ENCODE data around the gene ATP6AP2. TPM values are rescaled to one million over a fixed set of nuclear protein-coding genes. Genes with fewer than 3 reads are reported as not detected.

Gene ATP6AP2
- total RNA-seq, 2 experiments from 2014 or later = 62.8 to 63.9 TPM

GRCh38 chrX:40647307-40648197 lies 66.8 kb downstream of the ATP6AP2 start, which contains the start of gene CXorf38:
CXorf38 (minus strand) TSS chrX:40647561; CDS start chrX:40647520, 41 bp downstream.
- peak within 1 kb of the TSS; percentile 94 for H3K4me3 Mint-ChIP-seq
- DNase-seq = peak; percentile 92
- ChIA-PET POLR2A (interaction anchor here (1.5 kb wide), 1 partner anchor 438 kb away, joined by 4 read pairs; the partner anchor contains the start of gene USP9X), CTCF (interaction anchor here (1.1 to 3.8 kb wide), 5 partner anchors 88 to 467 kb away, joined by 3 to 20 read pairs (median 4); partner anchors contain the start of gene MED14)
- ATAC-seq = peak; percentile 81
- no peaks in the 10 kb centered on the region for H3K9me3 Mint-ChIP-seq (ENCODE audit: insufficient read depth)
- H3K27ac Mint-ChIP-seq = peak within 1 kb of the TSS; percentile 96
- H3K4me1 Mint-ChIP-seq (ENCODE audit: low read depth) = peaks cover 12% of the 10 kb centered on the region
- no peaks in the 10 kb centered on the region for H3K27me3 Mint-ChIP-seq (ENCODE audit: low read depth)
- H3K36me3 Mint-ChIP-seq (ENCODE audit: low read depth) = peaks cover 27% of the 10 kb centered on the region

DNA sequence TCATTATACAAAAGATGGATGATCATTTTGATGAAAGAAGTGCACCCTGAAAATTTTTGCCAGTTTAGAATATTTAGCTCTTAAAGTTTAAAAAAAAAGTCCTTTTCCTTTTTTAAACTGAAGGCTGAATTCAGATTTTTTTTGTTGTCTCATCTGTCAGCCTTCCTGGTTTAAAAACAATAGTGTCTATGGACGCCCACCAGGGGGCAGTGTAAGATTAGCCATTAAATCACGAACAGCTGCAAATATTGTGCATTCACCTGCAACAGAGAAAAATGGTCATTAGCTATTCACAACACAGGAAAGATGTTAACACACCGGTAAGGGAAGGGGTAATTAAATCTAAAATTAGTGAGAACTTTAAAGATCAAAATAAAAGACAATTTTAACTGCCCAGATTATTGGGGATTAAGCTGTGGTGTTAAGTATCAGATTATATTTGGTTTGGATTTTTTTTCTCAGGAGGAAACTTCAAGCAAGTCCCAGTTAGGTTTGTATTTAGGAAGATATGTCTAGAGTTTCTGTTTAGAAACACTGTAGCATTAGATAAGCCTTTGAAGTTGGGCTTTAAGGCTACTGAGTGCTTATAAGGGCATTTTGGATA lies 71.0 kb downstream of the ATP6AP2 start:
- ATAC-seq (no peak), DNase-seq (peak; percentile 78)
- Mint-ChIP-seq H3K4me1 (ENCODE audit: low read depth) (peaks cover 3% of the 10 kb centered on the region), H3K9me3 (ENCODE audit: insufficient read depth) (no peaks in the 10 kb centered on the region), H3K27me3 (ENCODE audit: low read depth) (no peaks in the 10 kb centered on the region), H3K27ac (no peak overlapping the region), H3K4me3 (no peak overlapping the region), H3K36me3 (ENCODE audit: low read depth) (peaks cover 19% of the 10 kb centered on the region)
- CTCF ChIA-PET = interaction anchor here (0.7 to 4.5 kb wide), 31 partner anchors 9 to 594 kb away, joined by 3 to 64 read pairs (median 4); no protein-coding TSS in a partner anchor
- POLR2A ChIA-PET = interaction anchor here (0.6 to 1.0 kb wide), 3 partner anchors 84 to 544 kb away, joined by 3 read pairs; partner anchors contain the start of gene MED14

- H3K4me3 Mint-ChIP-seq = no peak overlapping the region
- peaks cover 17% of the 10 kb centered on the region for H3K36me3 Mint-ChIP-seq (ENCODE audit: low read depth)
- no peaks in the 10 kb centered on the region for H3K9me3 Mint-ChIP-seq (ENCODE audit: insufficient read depth)
- H3K27me3 Mint-ChIP-seq (ENCODE audit: low read depth) = no peaks in the 10 kb centered on the region
- no peak overlapping the region for H3K27ac Mint-ChIP-seq
- CTCF ChIA-PET = interaction anchor here (1.1 to 4.5 kb wide), 10 partner anchors 9 to 462 kb away, joined by 3 to 64 read pairs (median 5); no protein-coding TSS in a partner anchor
- ATAC-seq (no peak), DNase-seq (no peak)
- peaks cover 2% of the 10 kb centered on the region for H3K4me1 Mint-ChIP-seq (ENCODE audit: low read depth)
- POLR2A ChIA-PET = interaction anchor here (1.5 kb wide), 1 partner anchor 142 kb away, joined by 3 read pairs; no protein-coding TSS in a partner anchor
Measured at GRCh38 chrX:40652664-40653063, 71.9 kb downstream of the ATP6AP2 start.

DNA sequence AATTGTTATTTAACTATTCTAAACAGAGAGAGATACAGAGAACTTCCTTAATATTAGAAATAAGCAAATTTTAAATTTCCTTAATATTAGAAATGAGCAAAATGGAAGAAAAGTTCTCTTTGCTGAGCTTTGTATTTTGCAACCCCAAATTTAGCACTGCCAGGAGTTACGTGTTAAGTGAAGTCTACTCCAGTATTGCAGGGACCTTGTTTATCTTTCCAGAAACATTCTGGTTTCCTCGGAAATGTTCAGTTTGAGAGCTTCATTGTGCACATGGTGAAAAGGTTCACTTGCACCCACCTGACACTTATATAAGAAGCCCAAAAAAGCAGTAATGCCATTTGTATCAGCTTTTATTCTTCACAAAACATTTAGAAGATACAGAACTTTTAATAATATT lies 72.8 kb downstream of the ATP6AP2 start:
- CTCF ChIA-PET = interaction anchor here (0.5 to 4.5 kb wide), 3 partner anchors 141 to 462 kb away, joined by 3 to 64 read pairs (median 4); no protein-coding TSS in a partner anchor
- no peak for ATAC-seq
- H3K4me3 Mint-ChIP-seq = no peak overlapping the region

More for the DNA sequence above, 72.8 kb downstream of the ATP6AP2 start:
- no peaks in the 10 kb centered on the region for H3K9me3 Mint-ChIP-seq (ENCODE audit: insufficient read depth)
- no peaks in the 10 kb centered on the region for H3K27me3 Mint-ChIP-seq (ENCODE audit: low read depth)
- DNase-seq = no peak
- POLR2A ChIA-PET = interaction anchor here (1.5 kb wide), 1 partner anchor 141 kb away, joined by 3 read pairs; no protein-coding TSS in a partner anchor
- no peak overlapping the region for H3K27ac Mint-ChIP-seq
- H3K36me3 Mint-ChIP-seq (ENCODE audit: low read depth) = peaks cover 17% of the 10 kb centered on the region
- H3K4me1 Mint-ChIP-seq (ENCODE audit: low read depth) = no peaks in the 10 kb centered on the region

Other genes with a start within 250 kb of the ATP6AP2 start
- gene MPC1L, start 42.5 kb downstream of the ATP6AP2 start, total RNA-seq = not detected
- 10 to 100 TPM; 19.3 to 19.9 TPM for gene CXorf38, start 66.6 kb downstream of the ATP6AP2 start, total RNA-seq
- gene MED14, start 154.6 kb downstream of the ATP6AP2 start, total RNA-seq = 10 to 100 TPM; 40.8 to 41.3 TPM

Measured in activated CD8-positive, alpha-beta T cell treated with anti-CD3 and anti-CD28 coated beads, Interleukin-2, amount 10 ng/mL, durations not matched to agents 7 days and 5 days (primary cell).